ENCODE results near the gene FGFR3.

DNA sequence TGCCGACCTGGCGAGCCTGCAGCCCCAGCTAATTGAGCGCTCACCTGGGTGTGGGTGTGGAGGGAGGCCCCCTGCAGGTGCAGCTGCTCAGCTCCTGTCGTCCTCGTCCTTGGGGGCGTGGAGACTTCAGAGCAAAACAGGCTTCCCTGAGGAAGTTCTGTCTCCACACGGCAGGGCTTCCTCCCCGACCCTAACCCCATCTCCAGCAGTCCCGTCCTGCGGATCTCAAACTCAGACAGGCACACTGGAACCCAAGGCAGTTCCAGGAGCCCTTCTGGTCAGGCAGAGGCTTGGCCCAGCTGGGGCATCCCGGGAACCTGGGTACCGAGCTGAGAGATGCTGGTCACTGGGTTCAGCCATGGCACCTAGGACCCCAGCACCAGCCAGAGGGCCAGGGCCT is 47.4 kb upstream of the FGFR3 start:
- TF ChIP-seq, protein P1, sequence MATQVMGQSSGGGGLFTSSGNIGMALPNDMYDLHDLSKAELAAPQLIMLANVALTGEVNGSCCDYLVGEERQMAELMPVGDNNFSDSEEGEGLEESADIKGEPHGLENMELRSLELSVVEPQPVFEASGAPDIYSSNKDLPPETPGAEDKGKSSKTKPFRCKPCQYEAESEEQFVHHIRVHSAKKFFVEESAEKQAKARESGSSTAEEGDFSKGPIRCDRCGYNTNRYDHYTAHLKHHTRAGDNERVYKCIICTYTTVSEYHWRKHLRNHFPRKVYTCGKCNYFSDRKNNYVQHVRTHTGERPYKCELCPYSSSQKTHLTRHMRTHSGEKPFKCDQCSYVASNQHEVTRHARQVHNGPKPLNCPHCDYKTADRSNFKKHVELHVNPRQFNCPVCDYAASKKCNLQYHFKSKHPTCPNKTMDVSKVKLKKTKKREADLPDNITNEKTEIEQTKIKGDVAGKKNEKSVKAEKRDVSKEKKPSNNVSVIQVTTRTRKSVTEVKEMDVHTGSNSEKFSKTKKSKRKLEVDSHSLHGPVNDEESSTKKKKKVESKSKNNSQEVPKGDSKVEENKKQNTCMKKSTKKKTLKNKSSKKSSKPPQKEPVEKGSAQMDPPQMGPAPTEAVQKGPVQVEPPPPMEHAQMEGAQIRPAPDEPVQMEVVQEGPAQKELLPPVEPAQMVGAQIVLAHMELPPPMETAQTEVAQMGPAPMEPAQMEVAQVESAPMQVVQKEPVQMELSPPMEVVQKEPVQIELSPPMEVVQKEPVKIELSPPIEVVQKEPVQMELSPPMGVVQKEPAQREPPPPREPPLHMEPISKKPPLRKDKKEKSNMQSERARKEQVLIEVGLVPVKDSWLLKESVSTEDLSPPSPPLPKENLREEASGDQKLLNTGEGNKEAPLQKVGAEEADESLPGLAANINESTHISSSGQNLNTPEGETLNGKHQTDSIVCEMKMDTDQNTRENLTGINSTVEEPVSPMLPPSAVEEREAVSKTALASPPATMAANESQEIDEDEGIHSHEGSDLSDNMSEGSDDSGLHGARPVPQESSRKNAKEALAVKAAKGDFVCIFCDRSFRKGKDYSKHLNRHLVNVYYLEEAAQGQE (IDR thresholded peaks at IDR 0.05; ENCODE audit: insufficient read depth in 1 of 2, low read depth in 2 of 2, low read length in 1 of 2): no peak
- TF ChIP-seq CTCF (IDR thresholded peaks at IDR 0.05): no peak
- no peak for TF ChIP-seq SIN3A (IDR thresholded peaks at IDR 0.05; ENCODE audit: borderline replicate concordance, insufficient read depth, low read depth, low read length)
